IMR-90 (cell line): Measurements from ENCODE around the gene TTL. TPM values are rescaled to one million over a fixed set of nuclear protein-coding genes. Genes with fewer than 3 reads are reported as not detected.

Experiments used
- ATAC-seq: fragments of 200-7000 bp; cut with Tn5 transposase; 2 replicates; pipeline ENCODE4 v1.9.1; 2020; ENCODE audit warnings: low read depth, mild to moderate bottlenecking, moderate library complexity
- BruUV-seq: library from RNA; stranded (reverse); fragments of 400-500 nt; replicated peaks from 2 replicates; lab custom pipeline; 2021; lab: Mats Ljungman, UMichigan
- CTCF ChIA-PET: fragments of 300-600 bp; formaldehyde crosslinking; extraction: SDS; loops from one replicate; lab custom pipeline; 2021; ENCODE audit warnings: antibody characterized with exemption; lab: Yijun Ruan, JAX
- POLR2A ChIA-PET: fragments of 300-600 bp; sonication (Branson Sonifier 250); formaldehyde crosslinking; loops from one replicate; lab custom pipeline; 2022; ENCODE audit warnings: antibody characterized with exemption; ENCODE audit not compliant: unreplicated experiment; lab: Charles Lee
- DNase-seq: peaks from one replicate; pipeline ENCODE4 v3.0.0; 2013
- H2AFZ ChIP-seq: replicated peaks from 2 replicates; pipeline ENCODE3; 2013; ENCODE audit warnings: low read length, mild to moderate bottlenecking; ENCODE audit not compliant: poor library complexity
- H2AK5ac ChIP-seq: 2 replicates; pipeline ENCODE4 v1.6.1; 2013; ENCODE audit warnings: low read depth, low read length, inconsistent platforms
- H2AK9ac ChIP-seq: replicated peaks from 2 replicates; pipeline ENCODE3; 2013; ENCODE audit warnings: mild to moderate bottlenecking, low read depth, low read length, moderate library complexity; ENCODE audit not compliant: poor library complexity
- H2BK120ac ChIP-seq: 2 replicates; pipeline ENCODE4 v1.6.1; 2013; ENCODE audit warnings: low read depth, low read length, inconsistent platforms
- H2BK15ac ChIP-seq: 3 replicates; pipeline ENCODE4 v1.6.1; 2013; ENCODE audit warnings: low read depth, low read length, inconsistent platforms
- H2BK20ac ChIP-seq: 2 replicates; pipeline ENCODE4 v1.6.1; 2013; ENCODE audit warnings: low read depth, mild to moderate bottlenecking, inconsistent platforms, low read length, moderate library complexity
- H2BK5ac ChIP-seq: 2 replicates; pipeline ENCODE4 v1.6.1; 2013; ENCODE audit warnings: mild to moderate bottlenecking, low read depth, low read length, inconsistent platforms; ENCODE audit not compliant: poor library complexity, severe bottlenecking
- H3K14ac ChIP-seq: replicated peaks from 2 replicates; pipeline ENCODE4 v1.6.1; 2013; ENCODE audit warnings: low read depth, low read length, inconsistent platforms
- H3K18ac ChIP-seq: 2 replicates; pipeline ENCODE4 v1.6.1; 2013; ENCODE audit warnings: low read depth, low read length, control low read depth
- H3K23ac ChIP-seq: 2 replicates; pipeline ENCODE4 v1.6.1; 2013; ENCODE audit warnings: low read depth, low read length, inconsistent platforms
- H3K27ac ChIP-seq: 2 replicates; pipeline ENCODE4 v1.5.1; 2013; ENCODE audit warnings: mild to moderate bottlenecking, control low read depth, low read length; ENCODE audit not compliant: insufficient read depth
- H3K27me3 ChIP-seq: 2 replicates; pipeline ENCODE4 v1.6.1; 2013; ENCODE audit warnings: low read length; ENCODE audit not compliant: control insufficient read depth, insufficient read depth
- H3K36me3 ChIP-seq: 2 replicates; pipeline ENCODE4 v1.6.1; 2013; ENCODE audit warnings: low read length, mixed read lengths; ENCODE audit not compliant: control insufficient read depth, insufficient read depth
- H3K4ac ChIP-seq: 2 replicates; pipeline ENCODE4 v1.6.1; 2013; ENCODE audit warnings: low read depth, low read length, inconsistent platforms
- H3K4me1 ChIP-seq: 2 replicates; pipeline ENCODE4 v1.6.1; 2013; ENCODE audit warnings: low read length, mixed read lengths; ENCODE audit not compliant: control insufficient read depth, insufficient read depth
- H3K4me2 ChIP-seq: 2 replicates; pipeline ENCODE4 v1.6.1; 2013; ENCODE audit warnings: low read depth, mild to moderate bottlenecking, control low read depth, low read length, moderate library complexity
- H3K4me3 ChIP-seq: 2 replicates; pipeline ENCODE4 v1.5.1; 2013; ENCODE audit warnings: low read depth, mild to moderate bottlenecking, control low read depth, low read length, moderate library complexity; ENCODE audit not compliant: insufficient read depth
- H3K56ac ChIP-seq: 2 replicates; pipeline ENCODE4 v1.6.1; 2013; ENCODE audit warnings: low read length, inconsistent platforms; ENCODE audit not compliant: insufficient read depth; ENCODE audit errors: extremely low read depth
- H3K79me1 ChIP-seq, 2 experiments: 2 replicates each; pipeline ENCODE4 v1.6.1; 2013; ENCODE audit warnings: low read length in 2 of 2, inconsistent platforms in 1 of 2, low read depth in 1 of 2
- H3K9ac ChIP-seq: 2 replicates; pipeline ENCODE4 v1.6.1; 2013; ENCODE audit warnings: low read depth, low read length, control low read depth
- H3K9me1 ChIP-seq: 2 replicates; pipeline ENCODE4 v1.6.1; 2013; ENCODE audit warnings: low read length, inconsistent platforms; ENCODE audit not compliant: insufficient read depth
- H3K9me3 ChIP-seq: 2 replicates; pipeline ENCODE4 v1.6.1; 2013; ENCODE audit warnings: low read length; ENCODE audit not compliant: control insufficient read depth, insufficient read depth
- H4K20me1 ChIP-seq: 2 replicates; pipeline ENCODE4 v1.6.1; 2013; ENCODE audit warnings: low read length, inconsistent platforms; ENCODE audit not compliant: insufficient read depth
- H4K5ac ChIP-seq: 2 replicates; pipeline ENCODE4 v1.6.1; 2013; ENCODE audit warnings: mild to moderate bottlenecking, low read depth, low read length, control low read depth
- H4K8ac ChIP-seq, 2 experiments: 2 replicates each; pipeline ENCODE4 v1.6.1; 2013; ENCODE audit warnings: low read depth in 2 of 2, low read length in 2 of 2, control low read depth in 1 of 2, inconsistent platforms in 1 of 2
- H4K91ac ChIP-seq: 2 replicates; pipeline ENCODE4 v1.6.1; 2013; ENCODE audit warnings: low read depth, low read length, inconsistent platforms; ENCODE audit not compliant: insufficient read depth
- CEBPB ChIP-seq: IDR thresholded peaks from 2 replicates; pipeline ENCODE4 v1.6.1; 2012; ENCODE audit warnings: low read depth, low read length, improper control_type of control experiment
- CHD1 ChIP-seq: IDR thresholded peaks from 2 replicates; pipeline ENCODE4 v1.6.1; 2012; ENCODE audit warnings: low read depth, low read length, improper control_type of control experiment
- FOS ChIP-seq: fragments of 150-350 bp; IDR thresholded peaks from 2 replicates; pipeline ENCODE4 v1.6.1; 2016; ENCODE audit warnings: low read depth, low read length
- MAFK ChIP-seq: IDR thresholded peaks from 2 replicates; pipeline ENCODE4 v1.6.1; 2012; ENCODE audit warnings: low read depth, low read length, improper control_type of control experiment
- MXI1 ChIP-seq: IDR thresholded peaks from 2 replicates; pipeline ENCODE4 v1.6.1; 2012; ENCODE audit warnings: low read depth, mild to moderate bottlenecking, low read length, moderate library complexity, borderline replicate concordance
- NFE2L2 ChIP-seq: fragments of 150-350 bp; IDR thresholded peaks from 2 replicates; pipeline ENCODE4 v1.6.1; 2016; ENCODE audit warnings: low read depth, mild to moderate bottlenecking, low read length
- POLR2A ChIP-seq: IDR thresholded peaks from 2 replicates; pipeline ENCODE4 v1.6.1; 2012; ENCODE audit warnings: mild to moderate bottlenecking, low read depth, low read length
- RAD21 ChIP-seq: IDR thresholded peaks from 2 replicates; pipeline ENCODE4 v1.6.1; 2012; ENCODE audit warnings: low read length, improper control_type of control experiment
- RCOR1 ChIP-seq: IDR thresholded peaks from 2 replicates; pipeline ENCODE4 v1.6.1; 2012; ENCODE audit warnings: mild to moderate bottlenecking, low read length, improper control_type of control experiment; ENCODE audit not compliant: insufficient replicate concordance
- RFX5 ChIP-seq: IDR thresholded peaks from 2 replicates; pipeline ENCODE4 v1.8.0; 2012; ENCODE audit warnings: low read depth, mild to moderate bottlenecking, low read length, moderate library complexity
- SMC3 ChIP-seq: fragments of 150-350 bp; IDR thresholded peaks from 2 replicates; pipeline ENCODE4 v1.6.1; 2016; ENCODE audit warnings: low read depth, mild to moderate bottlenecking, antibody characterized with exemption, low read length, moderate library complexity
- WGBS, 2 experiments: methylation state at CpG; one replicate each; pipeline versions ENCODE4 v1.1.5 to v1.1.7; 2013; ENCODE audit warnings: missing lambda C conversion rate in 2 of 2; ENCODE audit not compliant: insufficient read length in 1 of 2; ENCODE audit errors: extremely low coverage in 2 of 2; 5-methylcytosine and 5-hydroxymethylcytosine counted together
- dilution Hi-C: fragments of 300-500 bp; cut with HindIII; formaldehyde crosslinking; loops from one replicate; pipeline ENCODE4 v1.14.3; 2018; ENCODE audit warnings: low sequenced_read_pairs; ENCODE audit not compliant: unreplicated experiment
- in situ Hi-C: fragments of 300-500 bp; cut with MboI; formaldehyde crosslinking; loops from 3 replicates; pipeline ENCODE4 v1.14.3; 2019; ENCODE audit warnings: low sequenced_read_pairs, inconsistent platforms, mixed read lengths
- intact Hi-C: fragments of 100-400 bp; cut with micrococcal nuclease; formaldehyde crosslinking; loops from 2 replicates; pipeline ENCODE4 v1.10.0; 2022
- polyA plus RNA-seq, 3 experiments: library from polyadenylated mRNA; depleted of rRNA; stranded (reverse); fragments of >200 nt; gene quantifications; 2 replicates each; pipeline ENCODE4 v1.2.3, GENCODE V29; 2012; ENCODE audit warnings: low replicate concordance in 1 of 3
- total RNA-seq: library from RNA; depleted of rRNA; stranded (reverse); fragments of >200 nt; gene quantifications from 2 replicates; pipeline ENCODE4 v1.2.3, GENCODE V29; 2012
- TF ChIP-seq, protein P1 (sequence below): fragments of 150-350 bp; IDR thresholded peaks from 2 replicates; pipeline ENCODE4 v1.6.1; 2017; ENCODE audit warnings: mild to moderate bottlenecking, antibody characterized with exemption, low read length, low read depth
- TF ChIP-seq, protein P2 (sequence below): conservative IDR thresholded peaks from 2 replicates; pipeline ENCODE4 v1.5.1; 2012; ENCODE audit warnings: mild to moderate bottlenecking, low read depth, low read length, improper control_type of control experiment
- TF ChIP-seq, protein P3 (sequence below): fragments of 150-350 bp; IDR thresholded peaks from 2 replicates; pipeline ENCODE4 v1.6.1; 2016; ENCODE audit warnings: low read depth, mild to moderate bottlenecking, low read length, moderate library complexity, borderline replicate concordance

The TTL gene
- total and polyA plus RNA-seq, 2 of the 4 experiments (the other 2 are of a cell fraction), result 18.2 to 36.2 TPM

DNA sequence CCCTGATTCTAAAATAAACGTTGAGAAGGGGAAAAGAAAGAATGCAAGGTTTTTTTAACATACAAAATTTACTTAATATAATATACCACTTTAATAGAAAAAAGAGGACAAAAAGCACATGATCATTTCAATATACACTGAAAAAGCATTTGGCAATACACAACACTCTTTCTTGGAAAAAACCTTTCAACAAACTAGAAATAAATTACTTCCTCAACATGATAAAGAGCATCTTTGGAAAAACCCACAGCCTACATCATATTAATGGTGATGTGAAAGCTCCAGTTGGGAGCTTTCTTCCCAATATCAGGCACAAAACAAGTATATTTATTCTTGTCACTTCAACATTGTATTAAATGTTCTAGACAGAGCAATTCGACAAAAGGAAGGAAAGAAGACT lies 57.4 kb downstream of the TTL start:
- no peak overlapping the region for H2BK5ac ChIP-seq
- H2AK9ac ChIP-seq, result no peak overlapping the region
- H3K18ac ChIP-seq, result no peak overlapping the region
- no peak overlapping the region for H3K9ac ChIP-seq
- H3K4ac ChIP-seq, result no peak overlapping the region
- peaks cover 10 to 21% of the 10 kb centered on the region in 2 experiments; a peak in 3 of 4 replicates for H3K79me1 ChIP-seq
- WGBS, 2 experiments, result no CpG with 5 or more reads among the region's 2 CpGs
- in situ Hi-C loops (no loop called here), dilution Hi-C loops (no loop called here), intact Hi-C loops (no loop called here)
- no peak overlapping the region for H4K8ac ChIP-seq
- H2BK20ac ChIP-seq, result no peak overlapping the region
- H3K4me1 ChIP-seq, result no peaks in the 10 kb centered on the region
- no peak overlapping the region for H2AFZ ChIP-seq
- no peak overlapping the region for H3K14ac ChIP-seq
- no peak overlapping the region for H4K91ac ChIP-seq
- no peaks in the 10 kb centered on the region for H3K9me1 ChIP-seq
- H3K4me2 ChIP-seq, result no peak overlapping the region
- ChIA-PET CTCF (no interaction called here), POLR2A (no interaction called here)
- H2AK5ac ChIP-seq, result no peak overlapping the region
- no peaks in the 10 kb centered on the region for H3K27me3 ChIP-seq
- no peak overlapping the region for H4K5ac ChIP-seq
- BruUV-seq, result no TSS peak
- H4K20me1 ChIP-seq, result no peaks in the 10 kb centered on the region
- H3K27ac ChIP-seq, result no peak overlapping the region
- no peak for TF ChIP-seq NFE2L2
- no peak for TF ChIP-seq SMC3
- no peak for TF ChIP-seq RAD21
- TF ChIP-seq RCOR1, result no peak
- TF ChIP-seq, protein P1, sequence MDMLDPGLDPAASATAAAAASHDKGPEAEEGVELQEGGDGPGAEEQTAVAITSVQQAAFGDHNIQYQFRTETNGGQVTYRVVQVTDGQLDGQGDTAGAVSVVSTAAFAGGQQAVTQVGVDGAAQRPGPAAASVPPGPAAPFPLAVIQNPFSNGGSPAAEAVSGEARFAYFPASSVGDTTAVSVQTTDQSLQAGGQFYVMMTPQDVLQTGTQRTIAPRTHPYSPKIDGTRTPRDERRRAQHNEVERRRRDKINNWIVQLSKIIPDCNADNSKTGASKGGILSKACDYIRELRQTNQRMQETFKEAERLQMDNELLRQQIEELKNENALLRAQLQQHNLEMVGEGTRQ, result no peak
- no peak for TF ChIP-seq POLR2A
- no peak for TF ChIP-seq CEBPB
- TF ChIP-seq, protein P2, sequence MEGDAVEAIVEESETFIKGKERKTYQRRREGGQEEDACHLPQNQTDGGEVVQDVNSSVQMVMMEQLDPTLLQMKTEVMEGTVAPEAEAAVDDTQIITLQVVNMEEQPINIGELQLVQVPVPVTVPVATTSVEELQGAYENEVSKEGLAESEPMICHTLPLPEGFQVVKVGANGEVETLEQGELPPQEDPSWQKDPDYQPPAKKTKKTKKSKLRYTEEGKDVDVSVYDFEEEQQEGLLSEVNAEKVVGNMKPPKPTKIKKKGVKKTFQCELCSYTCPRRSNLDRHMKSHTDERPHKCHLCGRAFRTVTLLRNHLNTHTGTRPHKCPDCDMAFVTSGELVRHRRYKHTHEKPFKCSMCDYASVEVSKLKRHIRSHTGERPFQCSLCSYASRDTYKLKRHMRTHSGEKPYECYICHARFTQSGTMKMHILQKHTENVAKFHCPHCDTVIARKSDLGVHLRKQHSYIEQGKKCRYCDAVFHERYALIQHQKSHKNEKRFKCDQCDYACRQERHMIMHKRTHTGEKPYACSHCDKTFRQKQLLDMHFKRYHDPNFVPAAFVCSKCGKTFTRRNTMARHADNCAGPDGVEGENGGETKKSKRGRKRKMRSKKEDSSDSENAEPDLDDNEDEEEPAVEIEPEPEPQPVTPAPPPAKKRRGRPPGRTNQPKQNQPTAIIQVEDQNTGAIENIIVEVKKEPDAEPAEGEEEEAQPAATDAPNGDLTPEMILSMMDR, result no peak
- TF ChIP-seq CHD1, result no peak
- no peak for TF ChIP-seq MAFK
- TF ChIP-seq, protein P3, sequence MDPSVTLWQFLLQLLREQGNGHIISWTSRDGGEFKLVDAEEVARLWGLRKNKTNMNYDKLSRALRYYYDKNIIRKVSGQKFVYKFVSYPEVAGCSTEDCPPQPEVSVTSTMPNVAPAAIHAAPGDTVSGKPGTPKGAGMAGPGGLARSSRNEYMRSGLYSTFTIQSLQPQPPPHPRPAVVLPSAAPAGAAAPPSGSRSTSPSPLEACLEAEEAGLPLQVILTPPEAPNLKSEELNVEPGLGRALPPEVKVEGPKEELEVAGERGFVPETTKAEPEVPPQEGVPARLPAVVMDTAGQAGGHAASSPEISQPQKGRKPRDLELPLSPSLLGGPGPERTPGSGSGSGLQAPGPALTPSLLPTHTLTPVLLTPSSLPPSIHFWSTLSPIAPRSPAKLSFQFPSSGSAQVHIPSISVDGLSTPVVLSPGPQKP, result no peak
- no peak for TF ChIP-seq RFX5
- TF ChIP-seq MXI1, result no peak
- TF ChIP-seq FOS, result no peak
- no peak for DNase-seq
- ATAC-seq, result no peak
- H3K23ac ChIP-seq, result no peak overlapping the region
- no peak overlapping the region for H3K56ac ChIP-seq
- no peak overlapping the region for H3K4me3 ChIP-seq
- no peak overlapping the region for H2BK15ac ChIP-seq
- no peak overlapping the region for H2BK120ac ChIP-seq
- H3K36me3 ChIP-seq, result no peaks in the 10 kb centered on the region
- no peaks in the 10 kb centered on the region for H3K9me3 ChIP-seq
